PC-9 (cell line): Measurements from ENCODE around the gene OR6K2. TPM values are rescaled to one million over a fixed set of nuclear protein-coding genes. Genes with fewer than 3 reads are reported as not detected.

Experiments used
- BruUV-seq: library from RNA; stranded (reverse); fragments of 400-500 nt; replicated peaks from 2 replicates; lab custom pipeline; 2021; lab: Mats Ljungman, UMichigan
- CTCF ChIA-PET: fragments of 300-600 bp; sonication (Branson Sonifier 250); formaldehyde crosslinking; loops from one replicate; lab custom pipeline; 2022; ENCODE audit warnings: antibody characterized with exemption; lab: Charles Lee
- POLR2A ChIA-PET: fragments of 300-600 bp; sonication (Branson Sonifier 250); formaldehyde crosslinking; loops from one replicate; lab custom pipeline; 2022; ENCODE audit warnings: antibody characterized with exemption; ENCODE audit not compliant: unreplicated experiment; lab: Charles Lee
- DNase-seq, 2 experiments: peaks; one replicate each; pipeline versions ENCODE4 v3.0.0 to v3.0.0-alpha.2; 2015 to 2022; ENCODE audit warnings: mixed read lengths in 1 of 2
- H2AFZ ChIP-seq: fragments of 200-600 bp; sonication (generic); 2 replicates; pipeline ENCODE4 v1.8.1; 2017; ENCODE audit warnings: antibody characterized with exemption
- H3F3A ChIP-seq: fragments of 200-600 bp; sonication (generic); 2 replicates; pipeline ENCODE4 v1.8.1; 2017; ENCODE audit warnings: antibody characterized with exemption, mild to moderate bottlenecking, low read depth; ENCODE audit not compliant: insufficient read depth
- H3K27ac ChIP-seq: fragments of 200-600 bp; sonication (generic); 2 replicates; pipeline ENCODE4 v1.6.1; 2016; ENCODE audit warnings: mixed run types
- H3K27me3 ChIP-seq: fragments of 200-600 bp; sonication (generic); 2 replicates; pipeline ENCODE4 v1.6.1; 2016; ENCODE audit warnings: low read depth, mixed run types; ENCODE audit not compliant: insufficient read depth
- H3K36me3 ChIP-seq: fragments of 200-600 bp; sonication (generic); 2 replicates; pipeline ENCODE4 v1.6.1; 2016; ENCODE audit warnings: low read depth, mixed run types
- H3K4me1 ChIP-seq: fragments of 200-600 bp; sonication (generic); replicated peaks from 2 replicates; pipeline ENCODE4 v1.6.1; 2016; ENCODE audit warnings: mixed run types; ENCODE audit not compliant: insufficient read depth
- H3K4me2 ChIP-seq: fragments of 200-600 bp; sonication (generic); 2 replicates; pipeline ENCODE4 v1.6.1; 2017; ENCODE audit warnings: mixed run types
- H3K4me3 ChIP-seq: fragments of 200-600 bp; sonication (generic); 2 replicates; pipeline ENCODE4 v1.6.1; 2016; ENCODE audit warnings: mixed run types
- H3K79me2 ChIP-seq: fragments of 200-600 bp; sonication (generic); 2 replicates; pipeline ENCODE4 v1.6.1; 2017; ENCODE audit warnings: low read depth, mixed run types
- H3K9me2 ChIP-seq: fragments of 200-600 bp; sonication (generic); 2 replicates; pipeline ENCODE4 v1.8.1; 2017; ENCODE audit warnings: mild to moderate bottlenecking; ENCODE audit not compliant: insufficient read depth
- H3K9me3 ChIP-seq: fragments of 200-600 bp; sonication (generic); 2 replicates; pipeline ENCODE4 v1.8.1; 2016; ENCODE audit warnings: low read depth; ENCODE audit not compliant: insufficient read depth
- H4K20me1 ChIP-seq: fragments of 200-600 bp; sonication (generic); 2 replicates; pipeline ENCODE4 v1.8.1; 2017; ENCODE audit not compliant: insufficient read depth
- CTCF ChIP-seq: fragments of 200-600 bp; sonication (generic); conservative IDR thresholded peaks from 2 replicates; pipeline ENCODE4 v1.6.1; 2017; ENCODE audit warnings: mixed run types, antibody characterized with exemption, mild to moderate bottlenecking, moderate library complexity
- EZH2 ChIP-seq: fragments of 200-600 bp; sonication (generic); IDR thresholded peaks from 2 replicates; pipeline ENCODE4 v1.8.0; 2017; ENCODE audit warnings: antibody characterized with exemption, low read depth
- intact Hi-C: fragments of 100-400 bp; cut with micrococcal nuclease; formaldehyde crosslinking; loops from one replicate; pipeline ENCODE4 v1.10.0; 2022; ENCODE audit not compliant: unreplicated experiment
- total RNA-seq: library from RNA; stranded (reverse); gene quantifications from 2 replicates; pipeline ENCODE4 v1.2.3, GENCODE V29; 2021

OR6K2 gene
- total RNA-seq, 1 experiment from 2014 or later = not detected

- ChIA-PET CTCF (no interaction called here), POLR2A (no interaction called here)
- BruUV-seq = no TSS peak
These were observed 31.3 kb upstream of the OR6K2 start for GRCh38 chr1:158731707-158732106.

DNA sequence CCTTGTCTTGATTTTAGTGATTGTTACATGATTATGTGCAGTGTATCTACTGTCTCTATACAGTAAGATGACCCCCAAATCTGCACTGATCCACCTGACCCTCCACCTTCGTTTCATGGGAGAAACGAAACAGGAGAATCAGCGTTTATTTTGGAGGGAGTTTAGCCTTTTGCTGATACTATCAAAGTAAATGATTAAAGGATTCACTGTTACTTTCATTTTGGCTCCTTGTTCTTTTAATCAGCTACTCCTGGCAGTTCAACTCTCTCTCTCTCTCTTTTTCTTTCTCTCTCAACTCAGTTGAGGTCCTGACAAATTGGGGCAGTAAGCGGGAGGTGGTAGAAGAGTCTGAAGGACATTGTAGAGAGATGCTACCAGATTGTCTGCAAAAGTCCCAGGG lies 30.0 kb upstream of the OR6K2 start:
- H2AFZ ChIP-seq = no peak overlapping the region
- ChIA-PET CTCF (no interaction called here), POLR2A (no interaction called here)
- intact Hi-C loops = no loop called here
- H3K36me3 ChIP-seq = no peaks in the 10 kb centered on the region
- H3F3A ChIP-seq = no peaks in the 10 kb centered on the region
- no peak overlapping the region for H3K4me2 ChIP-seq
- no peaks in the 10 kb centered on the region for H3K27me3 ChIP-seq
- no peaks in the 10 kb centered on the region for H4K20me1 ChIP-seq
- H3K9me3 ChIP-seq = no peaks in the 10 kb centered on the region
- H3K4me3 ChIP-seq = no peak overlapping the region
- BruUV-seq = no TSS peak
- H3K79me2 ChIP-seq = no peaks in the 10 kb centered on the region
- TF ChIP-seq EZH2 (no peak), CTCF (no peak)
- no peak overlapping the region for H3K27ac ChIP-seq
- DNase-seq = no peak
- no peaks in the 10 kb centered on the region for H3K4me1 ChIP-seq
- H3K9me2 ChIP-seq = no peaks in the 10 kb centered on the region

More at GRCh38 chr1:158731707-158732106, 31.3 kb upstream of the OR6K2 start:
- H3K36me3 ChIP-seq = no peaks in the 10 kb centered on the region
- DNase-seq = no peak
- H3K9me3 ChIP-seq = no peaks in the 10 kb centered on the region
- H3F3A ChIP-seq = no peaks in the 10 kb centered on the region
- H3K4me3 ChIP-seq = no peak overlapping the region
- H3K27me3 ChIP-seq = no peaks in the 10 kb centered on the region
- no peaks in the 10 kb centered on the region for H3K79me2 ChIP-seq
- no peak overlapping the region for H3K4me2 ChIP-seq
- intact Hi-C loops = no loop called here
- H3K27ac ChIP-seq = no peak overlapping the region
- TF ChIP-seq CTCF (no peak), EZH2 (no peak)
- no peaks in the 10 kb centered on the region for H3K9me2 ChIP-seq
- H3K4me1 ChIP-seq = no peaks in the 10 kb centered on the region
- no peaks in the 10 kb centered on the region for H4K20me1 ChIP-seq
- no peak overlapping the region for H2AFZ ChIP-seq

- Histone ChIP-seq H3K36me3 (no peaks in the 10 kb centered on the region), H3K9me2 (no peaks in the 10 kb centered on the region), H3K27me3 (no peaks in the 10 kb centered on the region), H3K4me3 (no peak overlapping the region), H3K4me1 (no peaks in the 10 kb centered on the region), H3F3A (no peaks in the 10 kb centered on the region), H3K9me3 (no peaks in the 10 kb centered on the region), H3K79me2 (no peaks in the 10 kb centered on the region), H4K20me1 (no peaks in the 10 kb centered on the region), H2AFZ (no peak overlapping the region), H3K4me2 (no peak overlapping the region), H3K27ac (no peak overlapping the region)
- CTCF ChIA-PET = no interaction called here
- TF ChIP-seq EZH2 = no peak
- no peak for TF ChIP-seq CTCF
- intact Hi-C loops = no loop called here
- POLR2A ChIA-PET = no interaction called here
- DNase-seq = no peak
- no TSS peak for BruUV-seq
These were observed 28.2 kb upstream of the OR6K2 start for GRCh38 chr1:158728510-158729225.
